Measurements from ENCODE around the gene RFX2. TPM values are rescaled to one million over a fixed set of nuclear protein-coding genes. Genes with fewer than 3 reads are reported as not detected.
A peak's percentile ranks its signal among the peaks of the same experiment; 100 is the strongest.

The RFX2 gene
- total RNA-seq, 1 donor from 2014 or later: 6.5 TPM

DNA sequence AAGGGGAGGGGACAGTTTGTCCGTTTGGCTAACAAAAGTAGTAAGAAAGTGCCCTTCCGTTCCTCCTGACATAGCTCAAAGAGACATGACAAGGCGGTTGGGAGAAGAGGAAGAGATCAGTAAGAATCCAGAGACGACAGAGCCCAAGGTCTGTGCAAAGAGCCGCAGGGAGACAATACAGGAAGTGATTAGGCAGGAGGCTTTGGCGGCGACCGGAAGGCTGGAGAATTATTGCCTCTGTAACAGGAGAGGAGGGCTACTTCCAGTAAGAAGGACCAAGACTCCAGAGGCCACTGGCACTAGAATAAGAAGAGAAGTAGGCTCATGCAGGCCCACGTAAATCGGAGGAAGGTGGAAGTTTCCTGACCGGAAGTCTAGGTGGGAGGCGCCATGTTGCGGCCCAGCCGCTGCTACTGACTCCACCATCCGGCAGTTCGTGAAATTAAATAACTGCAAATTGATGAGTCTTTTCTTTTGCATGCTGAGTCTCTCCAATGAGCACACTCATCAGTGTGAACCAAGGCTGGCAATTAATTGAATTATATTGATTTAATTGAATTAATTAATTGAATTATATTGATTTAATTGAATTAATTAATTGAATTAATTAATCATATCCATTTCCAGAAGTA is 9.9 kb downstream of the RFX2 start:
- H3K36me3 Mint-ChIP-seq (ENCODE audit: low read depth): no peaks in the 10 kb centered on the region
- H3K27me3 Mint-ChIP-seq (ENCODE audit: low read depth): no peaks in the 10 kb centered on the region
- H3K9me3 Mint-ChIP-seq (ENCODE audit: low read depth): no peaks in the 10 kb centered on the region
- peaks cover 76% of the 10 kb centered on the region for H3K4me1 Mint-ChIP-seq (ENCODE audit: low read depth)
- no peak for DNase-seq (ENCODE audit: low spot score)
- TF ChIP-seq, protein P1, sequence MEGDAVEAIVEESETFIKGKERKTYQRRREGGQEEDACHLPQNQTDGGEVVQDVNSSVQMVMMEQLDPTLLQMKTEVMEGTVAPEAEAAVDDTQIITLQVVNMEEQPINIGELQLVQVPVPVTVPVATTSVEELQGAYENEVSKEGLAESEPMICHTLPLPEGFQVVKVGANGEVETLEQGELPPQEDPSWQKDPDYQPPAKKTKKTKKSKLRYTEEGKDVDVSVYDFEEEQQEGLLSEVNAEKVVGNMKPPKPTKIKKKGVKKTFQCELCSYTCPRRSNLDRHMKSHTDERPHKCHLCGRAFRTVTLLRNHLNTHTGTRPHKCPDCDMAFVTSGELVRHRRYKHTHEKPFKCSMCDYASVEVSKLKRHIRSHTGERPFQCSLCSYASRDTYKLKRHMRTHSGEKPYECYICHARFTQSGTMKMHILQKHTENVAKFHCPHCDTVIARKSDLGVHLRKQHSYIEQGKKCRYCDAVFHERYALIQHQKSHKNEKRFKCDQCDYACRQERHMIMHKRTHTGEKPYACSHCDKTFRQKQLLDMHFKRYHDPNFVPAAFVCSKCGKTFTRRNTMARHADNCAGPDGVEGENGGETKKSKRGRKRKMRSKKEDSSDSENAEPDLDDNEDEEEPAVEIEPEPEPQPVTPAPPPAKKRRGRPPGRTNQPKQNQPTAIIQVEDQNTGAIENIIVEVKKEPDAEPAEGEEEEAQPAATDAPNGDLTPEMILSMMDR (IDR thresholded peaks at IDR 0.05): no peak
- H3K27ac Mint-ChIP-seq (ENCODE audit: unreplicated experiment): peak overlapping the region; percentile 73
- no peak overlapping the region for H3K4me3 Mint-ChIP-seq (ENCODE audit: unreplicated experiment)

DNA sequence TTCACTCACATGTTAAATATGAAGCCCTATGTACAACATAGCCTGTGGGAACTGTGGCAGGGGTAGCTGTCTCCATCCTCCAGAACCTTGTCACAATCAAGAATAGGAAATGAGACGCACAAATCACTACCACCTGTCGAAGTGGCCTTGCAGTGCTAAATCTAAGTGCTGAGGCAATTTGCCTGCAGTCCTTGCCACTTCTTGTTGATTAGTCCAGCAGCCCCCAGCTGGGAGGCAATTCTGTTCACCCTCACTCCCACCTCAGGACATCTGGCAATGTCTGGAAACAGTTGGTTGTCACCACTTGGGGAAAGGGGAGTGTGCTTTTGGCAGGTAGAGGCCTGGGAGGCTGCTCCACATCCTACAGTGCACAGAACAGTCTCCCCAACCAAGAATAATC is 10.7 kb downstream of the RFX2 start:
- Mint-ChIP-seq H3K9me3 (ENCODE audit: low read depth) (no peaks in the 10 kb centered on the region), H3K4me3 (ENCODE audit: unreplicated experiment) (no peak overlapping the region), H3K36me3 (ENCODE audit: low read depth) (no peaks in the 10 kb centered on the region), H3K27ac (ENCODE audit: unreplicated experiment) (no peak overlapping the region), H3K4me1 (ENCODE audit: low read depth) (peaks cover 68% of the 10 kb centered on the region), H3K27me3 (ENCODE audit: low read depth) (no peaks in the 10 kb centered on the region)
- DNase-seq (ENCODE audit: low spot score): no peak
- TF ChIP-seq, protein P1 (IDR thresholded peaks at IDR 0.05): no peak

DNA sequence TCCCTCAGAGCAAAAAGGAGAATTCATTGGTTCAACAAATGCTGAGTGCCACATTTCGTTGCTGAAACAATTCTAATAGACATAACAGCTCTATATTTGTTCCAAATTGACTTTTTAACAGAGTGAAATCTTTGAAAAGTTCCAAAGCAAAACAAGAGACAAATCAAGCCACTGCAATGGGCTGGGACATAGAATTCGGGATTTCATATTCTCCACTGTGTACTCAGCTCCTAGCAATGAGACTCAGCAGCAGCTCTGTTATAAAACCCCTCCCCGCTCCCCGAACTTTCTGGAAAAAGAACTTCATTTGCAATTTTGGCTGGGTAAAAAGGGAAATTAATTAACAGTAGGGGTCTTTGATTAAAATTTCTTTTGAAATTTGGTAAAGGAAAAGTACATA is 11.3 kb downstream of the RFX2 start:
- H3K27me3 Mint-ChIP-seq (ENCODE audit: low read depth): no peaks in the 10 kb centered on the region
- H3K4me1 Mint-ChIP-seq (ENCODE audit: low read depth): peaks cover 62% of the 10 kb centered on the region
- no peak overlapping the region for H3K4me3 Mint-ChIP-seq (ENCODE audit: unreplicated experiment)
- TF ChIP-seq, protein P1 (IDR thresholded peaks at IDR 0.05): no peak
- H3K9me3 Mint-ChIP-seq (ENCODE audit: low read depth): no peaks in the 10 kb centered on the region
- DNase-seq (ENCODE audit: low spot score): no peak
- no peaks in the 10 kb centered on the region for H3K36me3 Mint-ChIP-seq (ENCODE audit: low read depth)
- peak overlapping the region; percentile 10 for H3K27ac Mint-ChIP-seq (ENCODE audit: unreplicated experiment)

DNA sequence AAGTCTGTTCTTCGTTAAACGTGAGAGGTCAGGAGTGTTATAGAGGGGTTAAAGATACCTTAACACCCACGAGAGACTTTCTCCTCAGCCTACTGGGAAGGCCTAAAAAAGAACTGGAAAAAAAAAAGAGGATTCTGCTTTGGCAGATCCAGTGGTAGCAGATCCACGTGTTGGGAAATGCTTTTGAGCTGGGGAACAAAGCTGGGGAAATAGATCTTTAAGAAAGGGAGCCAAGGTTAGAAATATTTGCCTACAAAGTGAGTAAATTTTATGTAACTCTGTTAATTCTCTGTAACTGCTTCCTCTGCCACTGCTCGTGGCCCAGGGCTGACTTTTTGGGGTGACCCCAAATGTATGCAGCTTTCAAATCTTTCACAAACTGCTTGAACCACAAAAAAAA is 11.7 kb downstream of the RFX2 start:
- Mint-ChIP-seq H3K27me3 (ENCODE audit: low read depth) (no peaks in the 10 kb centered on the region), H3K4me3 (ENCODE audit: unreplicated experiment) (no peak overlapping the region), H3K36me3 (ENCODE audit: low read depth) (no peaks in the 10 kb centered on the region), H3K27ac (ENCODE audit: unreplicated experiment) (no peak overlapping the region), H3K4me1 (ENCODE audit: low read depth) (peaks cover 64% of the 10 kb centered on the region), H3K9me3 (ENCODE audit: low read depth) (no peaks in the 10 kb centered on the region)
- TF ChIP-seq, protein P1 (IDR thresholded peaks at IDR 0.05): no peak
- DNase-seq (ENCODE audit: low spot score): no peak

DNA sequence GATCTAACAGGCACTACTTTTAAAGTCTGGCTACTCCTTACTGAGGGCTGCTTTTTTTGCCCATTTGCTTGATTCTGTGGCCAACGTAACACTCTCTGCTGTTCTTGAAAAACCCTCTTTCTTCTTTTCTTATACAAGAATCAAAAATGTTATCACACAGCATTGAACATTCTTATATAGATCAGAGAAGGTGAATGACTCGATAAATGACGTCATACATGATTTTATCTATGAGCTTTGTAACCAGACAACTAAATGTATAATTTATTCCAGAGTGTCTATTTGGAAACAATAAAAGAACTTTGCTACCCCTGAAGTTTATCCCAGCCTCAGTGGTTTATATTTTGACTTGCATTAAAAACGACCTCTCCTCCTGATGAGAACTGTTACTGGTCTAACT is 12.4 kb downstream of the RFX2 start:
- H3K36me3 Mint-ChIP-seq (ENCODE audit: low read depth): no peaks in the 10 kb centered on the region
- no peaks in the 10 kb centered on the region for H3K27me3 Mint-ChIP-seq (ENCODE audit: low read depth)
- H3K4me3 Mint-ChIP-seq (ENCODE audit: unreplicated experiment): no peak overlapping the region
- no peak overlapping the region for H3K27ac Mint-ChIP-seq (ENCODE audit: unreplicated experiment)
- H3K4me1 Mint-ChIP-seq (ENCODE audit: low read depth): peaks cover 59% of the 10 kb centered on the region
- TF ChIP-seq, protein P1 (IDR thresholded peaks at IDR 0.05): no peak
- DNase-seq (ENCODE audit: low spot score): no peak
- no peaks in the 10 kb centered on the region for H3K9me3 Mint-ChIP-seq (ENCODE audit: low read depth)

All from chondrocyte (in vitro differentiated cells).